NCI-H2107 treated with DMSO at 0.1 percent for 48 hours (cell line): ENCODE measurements around the gene MRPL1.
"Not testable (repeated sequence)": the region's sequence is repeated elsewhere in the genome, so short reads cannot be mapped to it uniquely, and the experiment has no call there.

ENCODE experiments used
- DNase-seq: peaks from one replicate; lab custom pipeline; 2025; ENCODE audit not compliant: unreplicated experiment; lab: John Stamatoyannopoulos, UW

MRPL1 gene

DNA sequence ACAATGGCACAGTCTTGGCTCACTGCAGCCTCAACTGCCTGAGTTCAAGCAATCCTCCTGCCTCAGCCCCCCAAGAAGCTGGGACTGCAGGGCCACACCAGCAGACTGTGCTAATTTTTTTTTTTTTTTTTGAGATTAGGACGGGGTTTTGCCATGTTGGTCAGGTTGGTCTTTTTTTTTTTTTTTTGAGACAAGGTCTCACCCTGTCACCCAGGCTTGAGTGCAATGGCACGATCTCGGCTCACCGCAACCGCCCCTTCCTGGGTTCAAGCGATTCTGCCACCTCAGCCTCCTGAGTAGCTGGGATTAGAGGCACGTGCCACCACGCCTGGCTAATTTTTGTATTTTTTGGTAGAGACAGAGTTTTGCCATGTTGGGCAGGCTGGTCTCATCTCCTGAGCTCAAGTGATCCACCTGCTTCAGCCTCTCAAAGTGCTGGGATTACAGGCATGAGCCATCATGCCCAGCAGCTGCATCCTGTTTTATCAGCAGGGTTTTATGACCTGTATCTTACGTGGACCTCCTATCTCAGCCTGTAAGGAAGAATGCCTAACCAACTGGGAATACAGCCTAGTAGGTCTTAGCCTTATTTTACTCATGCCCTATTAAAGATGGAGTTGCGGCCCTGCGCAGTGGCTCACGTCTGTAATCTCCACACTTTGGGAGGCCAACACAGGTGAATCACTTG, 13.2 kb upstream of the MRPL1 start:
- DNase-seq, result no peak

DNA sequence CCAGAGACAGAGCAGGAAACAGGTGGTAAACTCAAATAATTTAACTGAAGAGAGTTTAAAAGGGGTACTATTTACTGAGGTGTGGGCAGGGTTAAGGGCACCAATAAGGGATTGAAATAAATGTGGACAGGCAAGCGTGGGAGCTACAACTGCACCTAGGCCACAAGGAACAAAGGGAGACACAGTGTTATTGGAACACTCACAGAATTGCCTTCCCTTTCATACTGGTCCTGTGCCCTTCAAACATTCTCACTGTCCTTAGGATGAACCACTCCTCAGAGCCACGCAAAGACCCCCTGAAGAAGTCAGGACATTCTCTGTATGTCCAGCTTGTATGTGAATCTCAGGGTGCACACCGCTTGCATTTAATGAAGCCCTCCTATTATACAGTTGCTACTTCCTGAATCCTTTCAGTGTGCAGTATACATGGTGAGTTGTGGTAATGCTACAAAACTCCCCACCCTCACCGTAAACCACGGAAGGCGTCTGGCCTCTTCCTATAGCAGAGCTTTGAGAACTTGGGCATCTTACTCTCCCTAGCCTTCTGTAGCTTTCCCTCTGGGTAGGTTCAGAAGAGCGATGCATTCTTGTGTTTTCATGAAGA, 9.6 kb upstream of the MRPL1 start:
- DNase-seq, result no peak

DNA sequence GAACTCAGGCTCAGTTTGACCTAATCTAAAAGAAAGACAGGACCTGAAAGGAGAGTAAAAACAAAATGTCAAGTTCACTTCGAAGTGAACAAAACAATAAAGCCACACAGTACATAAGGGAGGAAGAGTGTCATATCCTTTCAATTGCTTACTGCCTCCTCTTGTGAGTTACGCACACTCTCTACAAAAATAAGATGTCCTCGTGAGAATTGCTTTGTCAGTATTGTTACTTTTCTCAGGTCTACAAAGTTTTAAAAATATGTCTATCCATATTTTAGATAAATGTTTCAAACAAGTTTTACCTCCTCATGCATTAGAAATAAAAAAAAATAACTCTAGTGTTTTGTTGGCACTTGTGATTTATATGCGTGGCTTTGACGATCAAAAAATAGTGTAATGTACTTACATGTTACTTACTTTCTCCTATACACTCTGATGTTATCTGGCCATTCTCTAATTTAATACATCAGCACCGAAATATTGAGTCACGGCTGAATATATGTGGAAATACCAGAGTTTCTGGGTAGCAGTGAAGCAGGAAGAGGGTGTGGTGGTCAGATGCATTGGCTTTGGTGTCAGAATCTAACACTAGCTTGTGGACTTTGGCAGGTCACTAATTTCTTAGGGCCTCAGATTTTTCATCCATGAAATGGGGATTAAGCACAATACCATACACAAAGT, 8.1 kb upstream of the MRPL1 start:
- no peak for DNase-seq

DNA sequence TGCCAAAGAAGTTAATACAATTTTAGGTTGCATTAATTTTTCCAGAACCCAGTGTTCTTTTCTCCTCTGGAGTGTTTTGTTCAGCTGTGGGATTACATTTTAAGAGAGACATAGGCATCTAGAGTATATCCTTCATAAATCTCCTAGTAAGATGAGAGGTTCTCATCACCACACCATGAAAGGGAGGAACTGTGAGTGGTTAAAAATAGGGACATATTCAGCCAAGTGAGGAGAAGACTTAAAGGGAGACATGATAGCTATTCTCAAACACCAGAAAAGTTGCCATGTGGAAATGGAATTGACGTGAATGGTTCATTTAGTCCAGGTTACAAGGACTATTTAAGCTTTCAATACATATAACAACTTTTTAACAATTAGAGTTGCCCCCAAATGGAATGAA, 6.5 kb upstream of the MRPL1 start:
- no peak for DNase-seq

DNA sequence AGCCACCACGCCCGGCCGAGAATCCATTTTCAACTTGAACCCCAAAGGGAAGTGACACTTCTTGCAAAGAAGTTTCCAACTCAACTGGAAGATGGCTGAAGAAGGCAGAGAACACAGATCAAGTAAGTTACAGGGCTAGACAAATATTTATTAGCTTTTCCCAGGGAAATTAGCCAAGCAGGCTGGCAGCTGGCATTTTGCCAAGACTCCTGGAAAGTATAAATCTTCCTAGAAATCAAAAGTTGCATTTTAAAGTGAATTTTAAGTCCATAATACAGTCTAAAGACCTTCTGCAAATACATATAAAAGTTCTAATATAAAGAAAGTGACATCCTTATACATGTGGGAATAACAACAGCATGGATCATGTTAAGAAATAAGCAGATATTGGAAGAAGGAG, 3.4 kb upstream of the MRPL1 start:
- DNase-seq, result no peak

DNA sequence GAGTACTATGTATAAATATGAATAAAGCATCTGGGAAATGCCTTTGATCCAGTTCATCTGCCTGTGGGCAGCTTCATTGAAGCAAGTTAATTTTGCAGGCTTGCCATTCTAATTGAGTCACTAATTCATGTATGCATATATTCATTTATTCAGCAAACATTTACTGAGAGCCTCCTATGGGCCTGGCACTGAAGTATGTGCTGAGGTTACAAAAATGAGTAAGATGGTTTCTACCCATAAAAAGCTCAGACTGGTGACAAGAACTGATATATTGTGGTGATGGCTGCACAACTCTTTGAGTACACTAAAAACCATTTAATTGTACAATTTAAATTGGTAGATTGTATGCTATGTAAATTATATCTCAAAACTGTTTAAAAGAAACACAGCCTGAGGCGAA, 1.1 kb upstream of the MRPL1 start:
- no peak for DNase-seq

- DNase-seq, result not testable (repeated sequence)
Observed at GRCh38 chr4:77863341-77863740, 711 bp downstream of the MRPL1 start.

DNA sequence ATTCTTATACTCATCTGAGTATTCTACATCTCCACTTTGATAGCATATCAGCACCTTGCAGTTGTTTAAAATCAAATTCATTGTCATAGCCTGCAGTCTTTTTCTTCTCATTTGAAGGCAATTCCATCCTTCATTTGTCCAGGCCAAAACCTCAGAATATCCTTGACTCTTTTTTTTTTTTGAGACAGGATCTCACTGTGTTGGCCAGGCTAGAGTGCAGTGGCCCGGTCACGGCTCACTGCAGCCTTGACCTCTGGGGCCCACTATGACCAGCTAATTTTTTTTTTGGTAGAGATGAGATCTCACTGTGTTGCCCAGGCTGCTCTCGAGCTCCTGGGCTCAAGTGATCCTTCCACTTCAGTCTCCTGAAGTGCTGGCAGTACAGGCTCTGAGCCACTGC, 2.6 kb downstream of the MRPL1 start:
- DNase-seq, result no peak

- no peak for DNase-seq
Observed at GRCh38 chr4:77872723-77873445, 10.3 kb downstream of the MRPL1 start.

- no peak for DNase-seq
Observed at GRCh38 chr4:77877167-77877566, 14.5 kb downstream of the MRPL1 start.

DNA sequence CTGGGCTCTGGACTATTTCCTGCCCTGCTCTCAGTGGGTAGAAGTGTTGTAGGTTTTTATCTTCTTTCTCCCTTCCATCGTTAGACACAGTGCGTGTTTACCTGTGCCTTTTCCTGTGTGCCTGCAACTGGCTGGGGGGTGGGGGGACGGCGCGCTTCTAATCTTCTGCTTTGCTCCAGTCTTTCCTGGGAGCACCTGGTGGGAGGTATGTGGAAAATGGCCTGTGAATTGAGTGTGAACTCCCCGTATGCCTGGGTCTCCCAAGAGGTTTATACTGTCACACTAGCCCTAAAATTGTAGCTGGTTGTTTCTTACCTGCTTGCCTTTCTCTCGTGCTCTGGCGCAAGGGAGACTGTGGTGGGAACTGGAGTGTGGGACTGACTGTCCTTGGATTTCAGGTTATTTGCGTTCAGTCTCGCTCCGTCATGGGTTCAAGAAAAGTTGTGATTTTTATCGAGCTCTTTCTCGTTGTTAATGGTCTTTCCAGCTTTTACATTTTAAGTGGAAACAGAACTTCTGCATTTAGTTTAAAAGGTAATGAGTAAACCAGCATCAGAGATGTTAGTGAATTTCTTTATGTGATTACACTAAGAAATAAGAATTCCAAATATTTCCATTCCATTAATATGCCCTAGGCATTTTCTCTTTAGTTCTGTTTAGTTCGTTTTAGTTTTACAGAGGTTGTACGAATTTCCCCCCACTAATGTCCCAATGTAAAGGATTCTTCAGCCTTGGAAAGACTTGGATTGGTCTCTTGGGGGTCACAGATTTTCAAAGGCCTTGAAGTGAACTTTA, 15.3 kb downstream of the MRPL1 start:
- DNase-seq, result no peak

DNA sequence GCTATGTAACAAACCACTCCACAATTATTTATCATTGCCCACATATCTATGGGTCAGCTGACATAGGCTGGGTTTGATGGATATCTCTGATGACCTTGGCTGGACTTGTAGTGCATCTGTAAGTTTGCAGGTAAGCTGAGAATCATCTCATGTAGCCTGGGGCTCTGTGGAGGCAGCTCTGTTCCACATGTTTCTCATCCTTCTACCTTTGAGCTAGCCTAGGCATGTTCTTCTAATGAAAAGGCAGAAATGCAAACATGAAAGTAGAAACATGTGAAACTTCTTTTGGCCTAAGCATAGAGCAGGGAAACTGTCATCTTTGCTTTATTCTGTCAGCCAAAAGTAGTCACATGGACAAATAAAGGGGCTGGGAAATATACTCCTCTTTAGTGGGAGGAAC, 18.2 kb downstream of the MRPL1 start:
- no peak for DNase-seq

- no peak for DNase-seq
Observed at GRCh38 chr4:77881460-77882295, 19.0 kb downstream of the MRPL1 start.

- DNase-seq, result no peak
Observed at GRCh38 chr4:77893451-77893850, 30.8 kb downstream of the MRPL1 start.

GRCh38 chr4:77899607-77900006, 37.0 kb downstream of the MRPL1 start:
- no peak for DNase-seq

DNA sequence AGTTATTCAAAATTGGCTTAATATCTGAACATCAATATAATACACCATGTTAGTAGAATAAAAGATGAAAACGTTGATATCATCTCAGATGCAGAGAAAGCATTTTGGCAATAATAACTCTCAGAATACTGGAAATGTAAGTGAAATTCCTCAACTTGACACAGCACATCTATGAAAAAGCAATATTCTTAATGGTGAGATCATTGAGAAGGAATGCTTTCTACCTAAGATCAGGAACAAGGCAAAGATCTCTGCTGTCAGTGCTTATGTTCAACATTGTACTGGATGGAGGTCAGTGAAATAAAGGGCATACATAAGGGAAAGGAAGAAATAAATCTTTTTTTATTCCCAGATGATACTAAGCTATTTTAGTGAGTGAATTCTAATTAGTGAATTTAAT, 40.6 kb downstream of the MRPL1 start:
- DNase-seq, result no peak

DNA sequence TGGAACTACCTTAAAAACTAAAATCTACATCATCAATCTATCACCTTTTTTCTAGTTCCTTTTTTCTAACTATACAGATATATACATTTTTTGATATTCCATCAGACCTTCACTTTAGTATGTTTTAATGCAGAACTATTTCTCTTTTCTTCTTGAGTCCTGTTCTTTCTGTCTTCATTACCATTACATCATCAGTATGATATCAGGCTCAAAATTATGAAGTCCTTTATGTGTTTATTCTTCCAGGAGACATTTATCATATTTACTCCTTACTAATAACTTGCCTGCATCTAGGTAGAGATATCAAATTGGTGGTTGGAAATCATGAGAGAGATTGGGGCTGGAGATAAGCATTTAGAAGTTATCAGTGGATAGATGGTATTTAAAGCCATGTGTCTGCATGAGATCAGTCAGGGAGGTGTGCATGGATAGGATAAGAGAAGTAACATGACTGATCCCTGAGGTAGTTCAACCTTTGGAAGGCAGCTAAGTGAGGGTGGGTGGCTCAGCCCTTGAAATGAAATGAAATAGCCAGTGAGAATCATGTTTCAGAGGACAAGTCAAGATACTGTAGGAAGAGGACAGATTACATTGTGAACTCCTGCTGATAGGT, 43.1 kb downstream of the MRPL1 start:
- DNase-seq, result no peak

- DNase-seq, result no peak
Observed at GRCh38 chr4:77910676-77911075, 48.0 kb downstream of the MRPL1 start.

GRCh38 chr4:77911091-77911490, 48.5 kb downstream of the MRPL1 start:
- no peak for DNase-seq
